Heart right ventricle (tissue), 16 donors: Measurements from ENCODE around the gene ERICH2. TPM values are rescaled to one million over a fixed set of nuclear protein-coding genes. Genes with fewer than 3 reads are reported as not detected.

Experiments
- ATAC-seq, 8 donors: fragments of 200-7000 bp; cut with Tn5 transposase; one replicate each; pipeline ENCODE4 v1.9.1; 2020; ENCODE audit warnings: mild to moderate bottlenecking in 8 of 8, moderate library complexity in 8 of 8, moderate number of reproducible peaks in 1 of 8
- DNase-seq, 2 donors: peaks; one replicate each; pipeline ENCODE4 v3.0.0-alpha.2; 2020
- H3K27ac ChIP-seq, 10 donors: fragments of 200-600 bp; sonication (generic) in 2 of 10; one replicate each; pipeline versions ENCODE4 v1.5.0 to v1.8.0; 2020 to 2022; ENCODE audit warnings: mild to moderate bottlenecking in 3 of 10
- H3K27me3 ChIP-seq, 7 donors: fragments of 200-600 bp; one replicate each; pipeline ENCODE4 v1.8.0; 2021 to 2022; ENCODE audit warnings: mild to moderate bottlenecking in 2 of 7
- H3K36me3 ChIP-seq, 9 donors: fragments of 200-600 bp; sonication (generic) in 1 of 9; one replicate each; pipeline versions ENCODE4 v1.5.0 to v1.8.0; 2020 to 2022; ENCODE audit warnings: mild to moderate bottlenecking in 2 of 9
- H3K4me1 ChIP-seq, 9 donors: fragments of 200-600 bp; sonication (generic) in 1 of 9; one replicate each; pipeline versions ENCODE4 v1.5.0 to v1.8.0; 2020 to 2022; ENCODE audit warnings: mild to moderate bottlenecking in 4 of 9
- H3K4me3 ChIP-seq, 10 donors: fragments of 200-600 bp; sonication (generic) in 2 of 10; one replicate each; pipeline versions ENCODE4 v1.5.0 to v1.8.0; 2020 to 2022; ENCODE audit warnings: mild to moderate bottlenecking in 7 of 10, moderate library complexity in 2 of 10
- H3K9me3 ChIP-seq, 11 donors: fragments of 200-600 bp in 10 of 11; sonication (generic) in 2 of 11; one replicate each; pipeline versions ENCODE4 v1.5.0 to v1.8.0; 2013 to 2022; ENCODE audit warnings: mild to moderate bottlenecking in 2 of 11, control low read depth in 1 of 11, moderate library complexity in 1 of 11
- CTCF ChIP-seq, 9 donors: fragments of 200-600 bp; sonication (generic) in 2 of 9; IDR thresholded peaks; one replicate each; pipeline versions ENCODE4 v1.5.0 to v1.8.0; 2021 to 2022; ENCODE audit warnings: antibody characterized with exemption in 9 of 9, mild to moderate bottlenecking in 5 of 9, moderate library complexity in 1 of 9
- WGBS, 2 donors: extraction: QIAGEN DNeasy Blood & Tissue Kit; methylation state at CpG; one replicate each; pipeline ENCODE4 v1.1.7; 2013; ENCODE audit warnings: inconsistent platforms in 1 of 2; 5-methylcytosine and 5-hydroxymethylcytosine counted together
- intact Hi-C, 10 donors: fragments of 100-400 bp; cut with DNase I; formaldehyde crosslinking; loops; one replicate each; pipeline versions ENCODE4 v1.11.1 to v1.14.2; 2022
- polyA plus RNA-seq, 2 donors: library from polyadenylated mRNA; stranded (reverse); fragments of 200-250 nt; gene quantifications; one replicate each; pipeline ENCODE4 v1.2.3, GENCODE V29; 2013
- total RNA-seq, 10 donors: library from RNA; stranded (reverse); fragmentation: NEBNext Ultra II Directional in 3 of 10; extraction: Animal tissue kit (Norgen Biotek cat#: 25700) in 3 of 10; gene quantifications; one replicate each; pipeline versions ENCODE4 v1.2.1 to v1.2.4, GENCODE V29; 2021 to 2023
- donor health status: Arrhythmogenic right ventricular cardiomyopathy.
- donor health status: ischemic (EF 13 %, LVEDD 7.1; RV severe dilation, severe dysfunction).
- donor health status: healthy with polysubstance abuse.
- donor health status: DM: no; HTN: yes; CAD: no.
- donor health status: DM: no; HTN: no; CAD: no.
- donor health status: ischemic (EF 25% LVEDD 6.9; RV normal size, moderate dysfunction).
- donor health status: ischemic (EF 25% LVEDD 5.7; RV mildly dilated, moderate dysfunction).
- donor health status: healthy.
- donor health status: DM: yes; HTN: yes; CAD: no.
- donor health status: Ischemic cardiomyopathy.
- donor health status: ischemic (EF 35%, LVEDD 5.7; RV mildly dilated, moderate dysfunction).
- donor health status: nonischemic (EF 11% LVEDD 7.7; RV severe dilation, severe dysfunction).
- donor health status: DM: yes; HTN: yes; CAD: no.
- donor health status: PGD.
- donor health status: ischemic (EF 29% LVEDD 5.4; RV normal size, mild dysfunction).
- donor health status: nonischemic (EF 23%, LVEDD 6.1; RV moderate dilation, normal function).

Gene ERICH2
- total and polyA plus RNA-seq, 12 donors: 0.45 to 2.3 (median 1.3) TPM

GRCh38 chr2:170822290-170823087, 52.3 kb downstream of the ERICH2 start:
- Histone ChIP-seq H3K9me3 (no peaks in the 10 kb centered on the region), H3K27me3 (peaks cover 31 to 100% (median 93%) of the 10 kb centered on the region in 7 donors), H3K4me3 (peak overlapping the region in 9 of 10 donors; percentile 16 to 50 (median 39)), H3K36me3 (no peaks in the 10 kb centered on the region), H3K27ac (no peak overlapping the region), H3K4me1 (peaks cover 31 to 63% (median 54%) of the 10 kb centered on the region in 9 donors)
- intact Hi-C loops: no loop called here
- DNase-seq: peak in 1 of 2 donors; percentile 28
- 6 to 7% methylated on average over 33 to 43 of the region's 43 CpGs for WGBS, 2 donors
- ATAC-seq: peak in 5 of 8 donors; percentile 27 to 70 (median 46)
- peak in 5 of 9 donors; percentile 30 to 48 (median 46) for TF ChIP-seq CTCF (IDR thresholded peaks at IDR 0.05)

GRCh38 chr2:170823088-170823897, 53.1 kb downstream of the ERICH2 start:
- Histone ChIP-seq H3K27me3 (peaks cover 23 to 96% (median 88%) of the 10 kb centered on the region in 7 donors), H3K9me3 (no peaks in the 10 kb centered on the region), H3K27ac (no peak overlapping the region), H3K4me3 (peak overlapping the region in 9 of 10 donors; percentile 16 to 50 (median 39)), H3K36me3 (no peaks in the 10 kb centered on the region), H3K4me1 (peaks cover 25 to 55% (median 48%) of the 10 kb centered on the region in 9 donors)
- intact Hi-C loops: no loop called here
- peak; percentile 48 to 70 (median 58) for ATAC-seq
- WGBS, 2 donors: 2 to 5% methylated on average over 61 of the region's 61 CpGs
- DNase-seq: no peak
- TF ChIP-seq CTCF (IDR thresholded peaks at IDR 0.05): no peak

GRCh38 chr2:170823898-170824215, 53.7 kb downstream of the ERICH2 start:
- intact Hi-C loops: no loop called here
- DNase-seq: no peak
- Histone ChIP-seq H3K27me3 (peaks cover 19 to 92% (median 84%) of the 10 kb centered on the region in 7 donors), H3K9me3 (no peaks in the 10 kb centered on the region), H3K4me1 (peaks cover 25 to 49% (median 42%) of the 10 kb centered on the region in 9 donors), H3K4me3 (peak overlapping the region in 7 of 10 donors; percentile 26 to 50 (median 46)), H3K36me3 (no peaks in the 10 kb centered on the region), H3K27ac (no peak overlapping the region)
- 24 to 27% methylated on average over 11 of the region's 11 CpGs for WGBS, 2 donors
- ATAC-seq: no peak
- TF ChIP-seq CTCF (IDR thresholded peaks at IDR 0.05): no peak

- TF ChIP-seq CTCF (IDR thresholded peaks at IDR 0.05): no peak
- H3K9me3 ChIP-seq: no peaks in the 10 kb centered on the region
- no peak overlapping the region for H3K4me3 ChIP-seq
- peaks cover 25 to 45% (median 42%) of the 10 kb centered on the region in 9 donors for H3K4me1 ChIP-seq
- WGBS, 2 donors: 23 to 28% methylated on average over 2 of the region's 2 CpGs
- intact Hi-C loops: no loop called here
- no peak overlapping the region for H3K27ac ChIP-seq
- H3K27me3 ChIP-seq: peaks cover 11 to 89% (median 82%) of the 10 kb centered on the region in 7 donors
- DNase-seq (no peak), ATAC-seq (no peak)
- H3K36me3 ChIP-seq: no peaks in the 10 kb centered on the region
These were observed 54.4 kb downstream of the ERICH2 start for GRCh38 chr2:170824526-170825015.
